Measurements from ENCODE around the gene NUDT16. TPM values are rescaled to one million over a fixed set of nuclear protein-coding genes. Genes with fewer than 3 reads are reported as not detected.

Gene NUDT16
- total and polyA plus RNA-seq, 9 of the 15 experiments (the other 6 are each of a cell fraction or from before 2014, with no cell fraction given): 1.5 to 11.4 (median 7.6) TPM

GRCh38 chr3:131361464-131362421, 19.8 kb upstream of the NUDT16 start:
- CTCF ChIA-PET (ENCODE audit: low intra/inter-chr PET ratio): no interaction called here
- peak; percentile 75 for FAIRE-seq
- TF ChIP-seq ZNF764 (CRISPR knock-in tag; IDR thresholded peaks at IDR 0.05; ENCODE audit: low read depth): no peak
- TF ChIP-seq CBX2 (IDR thresholded peaks at IDR 0.05; ENCODE audit: insufficient read depth, low read length, poor library complexity, severe bottlenecking): no peak
- TF ChIP-seq RBFOX2 (IDR thresholded peaks at IDR 0.05; ENCODE audit: low read depth, low read length): peak; percentile 78
- TF ChIP-seq, protein P1, sequence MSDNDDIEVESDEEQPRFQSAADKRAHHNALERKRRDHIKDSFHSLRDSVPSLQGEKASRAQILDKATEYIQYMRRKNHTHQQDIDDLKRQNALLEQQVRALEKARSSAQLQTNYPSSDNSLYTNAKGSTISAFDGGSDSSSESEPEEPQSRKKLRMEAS (CRISPR knock-in tag; IDR thresholded peaks at IDR 0.05): peak; percentile 70
- TF ChIP-seq TAF15 (IDR thresholded peaks at IDR 0.05; ENCODE audit: low read depth, low read length): no peak
- no peak for TF ChIP-seq NELFE (IDR thresholded peaks at IDR 0.05; ENCODE audit: insufficient read depth, insufficient read length)
- TF ChIP-seq CCAR2 (IDR thresholded peaks at IDR 0.05; ENCODE audit: low read depth, low read length): no peak
- TF ChIP-seq CTBP1 (IDR thresholded peaks at IDR 0.05; ENCODE audit: borderline replicate concordance): peak; percentile 47; the same call in 1 of the 2 replicates
- peak; percentile 39 to 43; a peak in 3 of 4 replicates for TF ChIP-seq MNT (conservative IDR thresholded peaks at IDR 0.05)
- TF ChIP-seq CXXC5 (CRISPR knock-in tag; IDR thresholded peaks at IDR 0.05): 0 out of 2 replicates have a peak, but pooled peaks have one; percentile 34
- no peak for TF ChIP-seq NR2C2 (CRISPR knock-in tag; IDR thresholded peaks at IDR 0.05)
- peak; percentile 71 for TF ChIP-seq NR2C2 (tag; IDR thresholded peaks at IDR 0.05)
- no peak for TF ChIP-seq ZFP30 (CRISPR knock-in tag; IDR thresholded peaks at IDR 0.05; ENCODE audit: borderline replicate concordance)

More at GRCh38 chr3:131361464-131362421, 19.8 kb upstream of the NUDT16 start:
- H3K36me3 ChIP-seq (ENCODE audit: control insufficient read depth, insufficient read depth, low read length): no peaks in the 10 kb centered on the region
- peak; percentile 83 to 91 (median 86) for DNase-seq (ENCODE audit: extremely low read depth in 1 of 4, low spot score in 3 of 4)
- peak overlapping the region; percentile 46 for H3K4me3 ChIP-seq
- peaks cover 22% of the 10 kb centered on the region for H3K79me2 ChIP-seq (ENCODE audit: control insufficient read depth, insufficient read depth, low read length)
- in situ Hi-C loops (cut with MboI): no loop called here
- intact Hi-C loops (cut with micrococcal nuclease): no loop called here
- POLR2A ChIA-PET: interaction anchor here (1.2 kb wide), 1 partner anchor 20 kb away, joined by 5 read pairs; the partner anchor contains the start of gene NUDT16
- peak overlapping the region; percentile 53 for H3K27ac ChIP-seq (ENCODE audit: extremely low read depth, low read depth, low read length)
- H3K9me1 ChIP-seq (ENCODE audit: control insufficient read depth, insufficient read depth, low read length): no peaks in the 10 kb centered on the region
- peak; percentile 99 for ATAC-seq
- BruUV-seq (replicated peaks): no TSS peak
- peaks cover 0 to 8% of the 10 kb centered on the region in 2 experiments; a peak in 3 of 5 replicates for H3K4me1 ChIP-seq (replicated peaks in 1 of 2; ENCODE audit: control insufficient read depth in 2 of 2, insufficient read depth in 2 of 2, low read length in 2 of 2)
- peak overlapping the region; percentile 75 for H3K4me2 ChIP-seq (ENCODE audit: insufficient read depth, low read length)
- H4K20me1 ChIP-seq (replicated peaks; ENCODE audit: control insufficient read depth, insufficient read depth, low read length): no peaks in the 10 kb centered on the region
- peak overlapping the region; percentile 66 to 94 for H3K9ac ChIP-seq (ENCODE audit: insufficient read depth in 1 of 2, low read depth in 2 of 2, low read length in 2 of 2)
- peak overlapping the region; percentile 78 for H2AFZ ChIP-seq (ENCODE audit: low read depth, low read length)
- no peaks in the 10 kb centered on the region for H3K27me3 ChIP-seq (ENCODE audit: control insufficient read depth in 2 of 2, insufficient read depth in 2 of 2, low read length in 2 of 2)
- H3K9me3 ChIP-seq (replicated peaks; ENCODE audit: control insufficient read depth, insufficient read depth, low read depth, low read length): no peaks in the 10 kb centered on the region
- 14% methylated on average over 10 of the region's 64 CpGs for WGBS (ENCODE audit: insufficient coverage, low coverage, missing lambda C conversion rate)

Measured in K562 (cell line).